NCI-H2196 (cell line): ENCODE data around the gene FGG.

Experiments used
- DNase-seq: peaks from one replicate; lab custom pipeline; 2025; ENCODE audit not compliant: unreplicated experiment; lab: John Stamatoyannopoulos, UW

The FGG gene

GRCh38 chr4:154588198-154588597 lies 24.3 kb downstream of the FGG start:
- no peak for DNase-seq

GRCh38 chr4:154586296-154587033 lies 26.0 kb downstream of the FGG start:
- no peak for DNase-seq

- DNase-seq, result no peak
Measured at GRCh38 chr4:154585369-154586018, 27.0 kb downstream of the FGG start.

GRCh38 chr4:154584259-154584658 lies 28.2 kb downstream of the FGG start:
- DNase-seq, result no peak

- DNase-seq, result no peak
Measured at GRCh38 chr4:154583677-154584076, 28.8 kb downstream of the FGG start.

GRCh38 chr4:154583230-154583629 lies 29.2 kb downstream of the FGG start:
- DNase-seq, result no peak

- DNase-seq, result no peak
Measured at GRCh38 chr4:154582723-154583122, 29.7 kb downstream of the FGG start.

GRCh38 chr4:154579927-154580326 lies 32.5 kb downstream of the FGG start:
- DNase-seq, result no peak

GRCh38 chr4:154578919-154579318 lies 33.5 kb downstream of the FGG start:
- no peak for DNase-seq

- no peak for DNase-seq
Measured at GRCh38 chr4:154577324-154577723, 35.1 kb downstream of the FGG start.

- no peak for DNase-seq
Measured at GRCh38 chr4:154574311-154574710, 38.1 kb downstream of the FGG start.

GRCh38 chr4:154573190-154573870 lies 39.1 kb downstream of the FGG start:
- DNase-seq, result no peak

GRCh38 chr4:154569584-154569983 lies 42.9 kb downstream of the FGG start:
- no peak for DNase-seq

- DNase-seq, result no peak
Measured at GRCh38 chr4:154569028-154569427, 43.4 kb downstream of the FGG start.

- no peak for DNase-seq
Measured at GRCh38 chr4:154566639-154567204, 45.7 kb downstream of the FGG start.

- DNase-seq, result no peak
Measured at GRCh38 chr4:154565704-154566103, 46.8 kb downstream of the FGG start.

- DNase-seq, result no peak
Measured at GRCh38 chr4:154564311-154564710, 48.1 kb downstream of the FGG start.

GRCh38 chr4:154562697-154563254 lies 49.7 kb downstream of the FGG start, which contains the start of gene FGB:
FGB (plus strand) TSS chr4:154563011; CDS start chr4:154563019, 8 bp downstream.
- DNase-seq, result no peak

- DNase-seq, result no peak
Measured at GRCh38 chr4:154560824-154561231, 51.6 kb downstream of the FGG start.

- no peak for DNase-seq
Measured at GRCh38 chr4:154560419-154560801, 52.0 kb downstream of the FGG start.
